Measurements from ENCODE around the gene BHLHE23.
A peak's percentile ranks its signal among the peaks of the same experiment; 100 is the strongest.

The BHLHE23 gene

DNA sequence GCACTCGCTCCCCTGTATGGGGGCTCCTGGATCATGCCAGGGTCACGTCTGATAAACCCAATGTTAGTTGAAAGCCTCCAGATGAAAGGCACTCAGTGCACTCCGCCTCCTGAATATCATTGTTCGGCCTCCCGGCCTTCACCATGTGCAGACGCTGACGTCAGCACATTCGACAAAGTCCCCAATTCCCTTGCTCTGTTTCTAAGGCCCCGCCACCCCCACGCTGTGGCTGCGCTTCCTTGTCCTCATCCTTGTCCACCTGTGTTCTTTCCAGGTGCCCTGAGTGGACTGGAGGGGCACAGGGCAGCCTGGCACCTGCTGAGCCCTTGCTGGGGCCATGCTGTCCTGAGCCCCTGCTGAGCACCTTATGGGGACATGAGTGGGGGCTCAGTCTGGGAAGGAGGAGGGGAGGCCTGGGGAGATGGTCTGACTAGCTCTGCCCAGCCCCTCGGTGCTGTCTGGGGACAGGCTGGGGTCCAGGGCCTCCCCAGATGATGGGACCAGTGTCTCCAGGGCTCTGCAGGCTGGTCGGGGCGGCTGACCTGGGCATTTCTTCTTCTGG, 9.8 kb upstream of the BHLHE23 start:
- H3K36me3 ChIP-seq (ENCODE audit: insufficient read depth, low read length): peaks cover 53% of the 10 kb centered on the region
- H3K4me1 ChIP-seq (ENCODE audit: insufficient read depth, low read length): peaks cover 8% of the 10 kb centered on the region
- H3K9ac ChIP-seq (ENCODE audit: low read depth, low read length): no peak overlapping the region
- no peak overlapping the region for H3K4me3 ChIP-seq (ENCODE audit: low read depth in 1 of 2, low read length in 2 of 2)
- H2AFZ ChIP-seq (ENCODE audit: low read depth, low read length): no peak overlapping the region
- no peak overlapping the region for H3K4me2 ChIP-seq (ENCODE audit: insufficient read depth, low read length)
- peaks cover 43% of the 10 kb centered on the region for H4K20me1 ChIP-seq (ENCODE audit: insufficient read depth, low read length)
- peaks cover 94% of the 10 kb centered on the region for H3K79me2 ChIP-seq (ENCODE audit: insufficient read depth, low read length)
- H3K27ac ChIP-seq (ENCODE audit: low read length): peak overlapping the region; percentile 25; the same call in 1 of the 2 replicates
- ATAC-seq (ENCODE audit: insufficient read depth, low read depth) (no peak), DNase-seq (no peak)
- H3K9me3 ChIP-seq (ENCODE audit: insufficient read depth, low read length, severe bottlenecking): peaks cover 18% of the 10 kb centered on the region
- no peak for TF ChIP-seq EZH2 (IDR thresholded peaks at IDR 0.05; ENCODE audit: borderline replicate concordance, low read depth, low read length, severe bottlenecking)
- TF ChIP-seq, protein P1, sequence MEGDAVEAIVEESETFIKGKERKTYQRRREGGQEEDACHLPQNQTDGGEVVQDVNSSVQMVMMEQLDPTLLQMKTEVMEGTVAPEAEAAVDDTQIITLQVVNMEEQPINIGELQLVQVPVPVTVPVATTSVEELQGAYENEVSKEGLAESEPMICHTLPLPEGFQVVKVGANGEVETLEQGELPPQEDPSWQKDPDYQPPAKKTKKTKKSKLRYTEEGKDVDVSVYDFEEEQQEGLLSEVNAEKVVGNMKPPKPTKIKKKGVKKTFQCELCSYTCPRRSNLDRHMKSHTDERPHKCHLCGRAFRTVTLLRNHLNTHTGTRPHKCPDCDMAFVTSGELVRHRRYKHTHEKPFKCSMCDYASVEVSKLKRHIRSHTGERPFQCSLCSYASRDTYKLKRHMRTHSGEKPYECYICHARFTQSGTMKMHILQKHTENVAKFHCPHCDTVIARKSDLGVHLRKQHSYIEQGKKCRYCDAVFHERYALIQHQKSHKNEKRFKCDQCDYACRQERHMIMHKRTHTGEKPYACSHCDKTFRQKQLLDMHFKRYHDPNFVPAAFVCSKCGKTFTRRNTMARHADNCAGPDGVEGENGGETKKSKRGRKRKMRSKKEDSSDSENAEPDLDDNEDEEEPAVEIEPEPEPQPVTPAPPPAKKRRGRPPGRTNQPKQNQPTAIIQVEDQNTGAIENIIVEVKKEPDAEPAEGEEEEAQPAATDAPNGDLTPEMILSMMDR (IDR thresholded peaks at IDR 0.05; ENCODE audit: borderline replicate concordance, extremely low read depth, low read length, poor library complexity, severe bottlenecking): no peak
- H3K27me3 ChIP-seq (ENCODE audit: insufficient read depth, low read length, poor library complexity): no peaks in the 10 kb centered on the region

DNA sequence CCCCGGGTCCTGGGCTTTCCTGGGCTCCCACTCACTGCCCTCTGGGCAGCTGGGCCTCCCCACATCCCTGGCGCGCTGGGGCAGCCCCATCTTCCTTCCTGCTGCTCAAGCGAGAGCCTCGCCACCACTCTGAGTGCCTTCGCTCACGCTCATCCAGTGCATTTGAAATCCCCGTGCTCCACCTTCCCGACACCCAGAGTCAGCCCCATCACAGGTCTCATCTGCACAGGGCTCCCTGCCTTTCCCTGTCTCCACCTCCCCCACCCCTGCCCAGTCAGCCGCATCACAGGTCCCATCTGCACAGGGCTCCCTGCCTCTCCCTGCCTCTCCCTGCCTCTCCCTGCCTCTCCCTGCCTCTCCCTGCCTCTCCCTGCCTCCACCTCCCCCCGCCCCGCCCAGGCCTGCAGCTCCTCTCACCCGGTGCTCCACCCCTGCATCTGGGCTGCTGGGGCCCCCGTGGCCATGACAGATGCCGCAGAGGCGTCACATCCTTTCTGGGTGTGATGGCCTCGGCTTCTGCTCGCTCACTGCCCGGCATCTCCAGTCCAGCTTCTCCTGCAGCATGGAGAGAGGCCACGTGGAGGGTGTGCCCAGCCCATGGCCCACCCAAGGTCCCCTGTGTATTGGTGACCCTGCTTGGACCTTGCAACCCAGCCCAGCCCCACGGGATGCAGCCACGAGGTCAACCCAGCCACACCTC, 9.0 kb upstream of the BHLHE23 start:
- DNase-seq (no peak), ATAC-seq (ENCODE audit: insufficient read depth, low read depth) (0 out of 3 replicates have a peak, but pooled peaks have one; percentile 3)
- H2AFZ ChIP-seq (ENCODE audit: low read depth, low read length): no peak overlapping the region
- H4K20me1 ChIP-seq (ENCODE audit: insufficient read depth, low read length): peaks cover 35% of the 10 kb centered on the region
- H3K36me3 ChIP-seq (ENCODE audit: insufficient read depth, low read length): peaks cover 52% of the 10 kb centered on the region
- peaks cover 16% of the 10 kb centered on the region for H3K4me1 ChIP-seq (ENCODE audit: insufficient read depth, low read length)
- H3K27me3 ChIP-seq (ENCODE audit: insufficient read depth, low read length, poor library complexity): no peaks in the 10 kb centered on the region
- H3K79me2 ChIP-seq (ENCODE audit: insufficient read depth, low read length): peaks cover 90% of the 10 kb centered on the region
- TF ChIP-seq, protein P1 (IDR thresholded peaks at IDR 0.05; ENCODE audit: borderline replicate concordance, extremely low read depth, low read length, poor library complexity, severe bottlenecking): no peak
- no peak for TF ChIP-seq EZH2 (IDR thresholded peaks at IDR 0.05; ENCODE audit: borderline replicate concordance, low read depth, low read length, severe bottlenecking)
- no peak overlapping the region for H3K4me2 ChIP-seq (ENCODE audit: insufficient read depth, low read length)
- H3K9ac ChIP-seq (ENCODE audit: low read depth, low read length): no peak overlapping the region
- no peak overlapping the region for H3K4me3 ChIP-seq (ENCODE audit: low read depth in 1 of 2, low read length in 2 of 2)
- peaks cover 24% of the 10 kb centered on the region for H3K9me3 ChIP-seq (ENCODE audit: insufficient read depth, low read length, severe bottlenecking)
- H3K27ac ChIP-seq (ENCODE audit: low read length): peak overlapping the region; percentile 39; the same call in 1 of the 2 replicates

DNA sequence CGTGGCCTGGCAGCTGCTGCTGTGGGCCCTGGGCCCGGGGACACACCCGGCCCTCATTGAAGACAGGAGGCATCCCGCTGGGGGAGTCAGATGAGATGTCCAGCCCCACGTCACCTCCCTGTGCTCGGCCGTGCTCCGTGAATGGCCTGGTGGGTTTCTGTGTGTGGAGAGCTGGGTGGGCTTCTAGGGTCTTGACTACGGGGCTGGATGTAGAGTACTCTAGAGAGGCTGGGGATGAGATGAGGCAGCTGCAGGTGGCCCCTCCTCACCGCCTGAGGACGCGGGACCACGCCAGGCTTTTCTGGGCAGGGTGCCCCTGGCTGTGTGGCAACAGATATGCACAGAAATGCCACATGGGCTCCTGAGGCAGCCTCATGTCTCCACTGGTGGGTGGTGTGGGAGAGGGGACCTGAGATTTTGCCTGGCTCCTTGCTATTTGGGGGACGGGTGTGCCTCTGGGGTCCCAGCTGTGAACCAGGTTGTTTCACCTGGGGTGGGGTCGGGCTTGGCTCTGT, 8.4 kb upstream of the BHLHE23 start:
- Histone ChIP-seq H3K4me2 (ENCODE audit: insufficient read depth, low read length) (no peak overlapping the region; the same call in 1 of the 2 replicates), H3K9ac (ENCODE audit: low read depth, low read length) (no peak overlapping the region), H3K79me2 (ENCODE audit: insufficient read depth, low read length) (peaks cover 84% of the 10 kb centered on the region), H3K36me3 (ENCODE audit: insufficient read depth, low read length) (peaks cover 50% of the 10 kb centered on the region), H4K20me1 (ENCODE audit: insufficient read depth, low read length) (peaks cover 29% of the 10 kb centered on the region), H3K4me3 (ENCODE audit: low read depth in 1 of 2, low read length in 2 of 2) (no peak overlapping the region), H3K27me3 (ENCODE audit: insufficient read depth, low read length, poor library complexity) (no peaks in the 10 kb centered on the region), H2AFZ (ENCODE audit: low read depth, low read length) (no peak overlapping the region), H3K27ac (ENCODE audit: low read length) (peak overlapping the region; percentile 39), H3K4me1 (ENCODE audit: insufficient read depth, low read length) (peaks cover 17% of the 10 kb centered on the region), H3K9me3 (ENCODE audit: insufficient read depth, low read length, severe bottlenecking) (peaks cover 24% of the 10 kb centered on the region)
- TF ChIP-seq, protein P1 (IDR thresholded peaks at IDR 0.05; ENCODE audit: borderline replicate concordance, extremely low read depth, low read length, poor library complexity, severe bottlenecking): no peak
- TF ChIP-seq EZH2 (IDR thresholded peaks at IDR 0.05; ENCODE audit: borderline replicate concordance, low read depth, low read length, severe bottlenecking): no peak
- ATAC-seq (ENCODE audit: insufficient read depth, low read depth) (no peak), DNase-seq (no peak)
